Right hindlimb (tissue), 1 donor: ENCODE results near the gene ENTR1.
"Not testable (repeated sequence)": the region's sequence is repeated elsewhere in the genome, so short reads cannot be mapped to it uniquely, and the experiment has no call there.

Experiments
- DNase-seq: peaks from one replicate; pipeline ENCODE4 v3.0.0-alpha.2; 2018

Gene ENTR1

GRCh38 chr9:136437839-136438547, 27.6 kb upstream of the ENTR1 start:
- no peak for DNase-seq

- DNase-seq: peak; percentile 45
Observed at GRCh38 chr9:136437430-136437829, 27.0 kb upstream of the ENTR1 start.

GRCh38 chr9:136436055-136436634, 25.7 kb upstream of the ENTR1 start:
- no peak for DNase-seq

GRCh38 chr9:136434580-136435169, 24.3 kb upstream of the ENTR1 start:
- no peak for DNase-seq

GRCh38 chr9:136433849-136434579, 23.6 kb upstream of the ENTR1 start:
- no peak for DNase-seq

GRCh38 chr9:136433043-136433715, 22.8 kb upstream of the ENTR1 start:
- no peak for DNase-seq

- no peak for DNase-seq
Observed at GRCh38 chr9:136432591-136432990, 22.2 kb upstream of the ENTR1 start.

GRCh38 chr9:136431782-136432350, 21.5 kb upstream of the ENTR1 start:
- no peak for DNase-seq

- DNase-seq: no peak
Observed at GRCh38 chr9:136430588-136431234, 20.3 kb upstream of the ENTR1 start.

- no peak for DNase-seq
Observed at GRCh38 chr9:136429683-136430491, 19.5 kb upstream of the ENTR1 start.

GRCh38 chr9:136429075-136429628, 18.7 kb upstream of the ENTR1 start:
- no peak for DNase-seq

GRCh38 chr9:136426787-136427186, 16.4 kb upstream of the ENTR1 start:
- DNase-seq: no peak

GRCh38 chr9:136425367-136425766, 15.0 kb upstream of the ENTR1 start:
- DNase-seq: not testable (repeated sequence)

- no peak for DNase-seq
Observed at GRCh38 chr9:136424750-136425362, 14.4 kb upstream of the ENTR1 start.

- DNase-seq: no peak
Observed at GRCh38 chr9:136423432-136424146, 13.2 kb upstream of the ENTR1 start.

GRCh38 chr9:136422876-136423275, 12.5 kb upstream of the ENTR1 start:
- no peak for DNase-seq

GRCh38 chr9:136421791-136422190, 11.4 kb upstream of the ENTR1 start:
- no peak for DNase-seq

- no peak for DNase-seq
Observed at GRCh38 chr9:136419092-136419420, 8.6 kb upstream of the ENTR1 start.

GRCh38 chr9:136418182-136419091, 8.0 kb upstream of the ENTR1 start:
- no peak for DNase-seq
